CD4-positive, alpha-beta T cell treated with Interleukin-6 at 100 ng/mL for 8 hours (primary cell): ENCODE measurements around the gene SNCB.
"Not testable (repeated sequence)": the region's sequence is repeated elsewhere in the genome, so short reads cannot be mapped to it uniquely, and the experiment has no call there.

Experiments
- DNase-seq: peaks from one replicate; pipeline ENCODE4 v3.0.0-alpha.2; 2020; ENCODE audit warnings: mixed read lengths, low spot score

SNCB gene

GRCh38 chr5:176597417-176598389 lies 32.6 kb downstream of the SNCB start:
- no peak for DNase-seq

GRCh38 chr5:176596689-176597416 lies 33.5 kb downstream of the SNCB start:
- peak; percentile 71 for DNase-seq

- no peak for DNase-seq
Observed at GRCh38 chr5:176596069-176596644, 34.2 kb downstream of the SNCB start.

- DNase-seq, result no peak
Observed at GRCh38 chr5:176595386-176595943, 34.9 kb downstream of the SNCB start.

- no peak for DNase-seq
Observed at GRCh38 chr5:176594554-176594953, 35.8 kb downstream of the SNCB start.

GRCh38 chr5:176593273-176593869 lies 37.0 kb downstream of the SNCB start:
- no peak for DNase-seq

GRCh38 chr5:176592573-176592972 lies 37.8 kb downstream of the SNCB start:
- no peak for DNase-seq

GRCh38 chr5:176591667-176592066 lies 38.7 kb downstream of the SNCB start:
- DNase-seq, result not testable (repeated sequence)

- DNase-seq, result no peak
Observed at GRCh38 chr5:176590035-176590717, 40.2 kb downstream of the SNCB start.

GRCh38 chr5:176589039-176589769 lies 41.1 kb downstream of the SNCB start:
- no peak for DNase-seq

- DNase-seq, result no peak
Observed at GRCh38 chr5:176588297-176588696, 42.0 kb downstream of the SNCB start.

GRCh38 chr5:176587398-176587797 lies 42.9 kb downstream of the SNCB start:
- DNase-seq, result no peak

- DNase-seq, result no peak
Observed at GRCh38 chr5:176583076-176583475, 47.3 kb downstream of the SNCB start.

- DNase-seq, result no peak
Observed at GRCh38 chr5:176581361-176581760, 49.0 kb downstream of the SNCB start.

- DNase-seq, result no peak
Observed at GRCh38 chr5:176579323-176579722, 51.0 kb downstream of the SNCB start.

GRCh38 chr5:176578391-176578808 lies 51.9 kb downstream of the SNCB start:
- DNase-seq, result peak; percentile 41

GRCh38 chr5:176577312-176578176 lies 52.8 kb downstream of the SNCB start:
- DNase-seq, result no peak

- no peak for DNase-seq
Observed at GRCh38 chr5:176575488-176576422, 54.6 kb downstream of the SNCB start.
